ENCODE results near the gene UBE2V1. TPM values are rescaled to one million over a fixed set of nuclear protein-coding genes. Genes with fewer than 3 reads are reported as not detected.

The UBE2V1 gene
- total and polyA plus RNA-seq, 10 of the 15 experiments (the other 5 are each of a cell fraction or from before 2014, with no cell fraction given) = 51.8 to 219 (median 141) TPM

GRCh38 chr20:50133474-50134217, 20.7 kb upstream of the UBE2V1 start:
- intact Hi-C loops (cut with micrococcal nuclease; ENCODE audit: unreplicated experiment) = no loop called here
- POLR2A ChIA-PET = interaction anchor here (0.6 kb wide), 1 partner anchor 14 kb away, joined by 3 read pairs; no protein-coding TSS in a partner anchor
- FAIRE-seq (no peak), DNase-seq (ENCODE audit: low read depth, low spot score) (no peak), ATAC-seq (peak; percentile 30; the same call in 1 of the 3 replicates)
- peaks cover 12 to 32% of the 10 kb centered on the region in 2 experiments for H3K36me3 ChIP-seq (ENCODE audit: control insufficient read depth in 2 of 2, insufficient read depth in 2 of 2, low read length in 1 of 2)
- H3K9ac ChIP-seq (ENCODE audit: control insufficient read depth, insufficient read depth, low read length) = no peak overlapping the region
- no peak overlapping the region for H3K27ac ChIP-seq (ENCODE audit: control insufficient read depth, insufficient read depth)
- TF ChIP-seq REST (IDR thresholded peaks at IDR 0.05; ENCODE audit: low read depth, low read length) = no peak
- TF ChIP-seq CTCF (IDR thresholded peaks at IDR 0.05 in 2 of 3, conservative IDR thresholded peaks at IDR 0.05 in 1 of 3; ENCODE audit: control insufficient read depth in 2 of 3, extremely low read depth in 1 of 3, insufficient read depth in 1 of 3, low read depth in 3 of 3, low read length in 3 of 3) = peak in 2 of 3 experiments; percentile 23 to 24; a peak in 2 of 6 replicates
- TF ChIP-seq SKIL (IDR thresholded peaks at IDR 0.05; ENCODE audit: low read depth, poor library complexity, severe bottlenecking) = no peak
- BruUV-seq (replicated peaks) = no TSS peak
- H3K9me3 ChIP-seq (replicated peaks; ENCODE audit: control insufficient read depth, insufficient read depth, low read length) = no peaks in the 10 kb centered on the region
- no peaks in the 10 kb centered on the region for H3K27me3 ChIP-seq (replicated peaks in 1 of 2; ENCODE audit: control insufficient read depth in 2 of 2, insufficient read depth in 2 of 2, low read length in 1 of 2)
- no peaks in the 10 kb centered on the region for H3K4me1 ChIP-seq (ENCODE audit: control insufficient read depth, insufficient read depth, low read length)
- no peaks in the 10 kb centered on the region for H4K20me1 ChIP-seq (ENCODE audit: control insufficient read depth, insufficient read depth)
- in situ Hi-C loops (cut with MboI) = no loop called here
- CTCF ChIA-PET = interaction anchor here (0.6 to 3.8 kb wide), 2 partner anchors 12 to 31 kb away, joined by 3 to 14 read pairs; no protein-coding TSS in a partner anchor
- WGBS (ENCODE audit: insufficient coverage, insufficient replicate concordance, low lambda C conversion rate, missing lambda C conversion rate) = 93% methylated on average over 9 of the region's 9 CpGs
- H3K79me2 ChIP-seq (ENCODE audit: control insufficient read depth, insufficient read depth, low read length) = no peaks in the 10 kb centered on the region
- no peak overlapping the region for H3K4me2 ChIP-seq (ENCODE audit: control insufficient read depth, insufficient read depth)
- H2AFZ ChIP-seq (ENCODE audit: control insufficient read depth, low read depth, low read length) = no peak overlapping the region
- H3K4me3 ChIP-seq = no peak overlapping the region
- RAD21 ChIA-PET (ENCODE audit: unreplicated experiment) = no interaction called here
- SMC1A ChIA-PET (ENCODE audit: uncharacterized antibody, unreplicated experiment) = interaction anchor here (1.3 kb wide), 1 partner anchor 20 kb away, joined by 3 read pairs; the partner anchor contains the start of gene PEDS1

All from GM12878 (cell line).